Measurements from ENCODE around the gene SHISA9.

DNA sequence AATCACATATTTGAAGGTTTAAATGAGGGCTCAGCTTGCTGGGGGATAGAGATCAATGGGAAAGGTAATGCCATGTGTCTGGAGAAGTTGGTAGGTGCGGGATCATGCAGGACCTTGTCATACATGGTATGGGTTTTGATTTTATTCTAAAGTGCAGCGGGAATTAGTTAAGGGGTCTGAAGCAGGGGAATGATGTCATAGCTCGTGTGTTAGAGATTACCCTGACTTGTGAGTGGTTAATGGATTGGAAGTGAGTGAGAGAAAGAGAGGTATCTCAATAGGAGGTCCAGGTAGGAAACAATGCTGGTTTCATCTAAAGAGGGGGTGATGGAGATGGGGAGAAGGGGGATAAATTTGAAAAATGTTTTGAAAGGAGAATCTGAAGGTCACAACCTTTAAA, 280.0 kb downstream of the SHISA9 start:
- TF ChIP-seq, protein P1, sequence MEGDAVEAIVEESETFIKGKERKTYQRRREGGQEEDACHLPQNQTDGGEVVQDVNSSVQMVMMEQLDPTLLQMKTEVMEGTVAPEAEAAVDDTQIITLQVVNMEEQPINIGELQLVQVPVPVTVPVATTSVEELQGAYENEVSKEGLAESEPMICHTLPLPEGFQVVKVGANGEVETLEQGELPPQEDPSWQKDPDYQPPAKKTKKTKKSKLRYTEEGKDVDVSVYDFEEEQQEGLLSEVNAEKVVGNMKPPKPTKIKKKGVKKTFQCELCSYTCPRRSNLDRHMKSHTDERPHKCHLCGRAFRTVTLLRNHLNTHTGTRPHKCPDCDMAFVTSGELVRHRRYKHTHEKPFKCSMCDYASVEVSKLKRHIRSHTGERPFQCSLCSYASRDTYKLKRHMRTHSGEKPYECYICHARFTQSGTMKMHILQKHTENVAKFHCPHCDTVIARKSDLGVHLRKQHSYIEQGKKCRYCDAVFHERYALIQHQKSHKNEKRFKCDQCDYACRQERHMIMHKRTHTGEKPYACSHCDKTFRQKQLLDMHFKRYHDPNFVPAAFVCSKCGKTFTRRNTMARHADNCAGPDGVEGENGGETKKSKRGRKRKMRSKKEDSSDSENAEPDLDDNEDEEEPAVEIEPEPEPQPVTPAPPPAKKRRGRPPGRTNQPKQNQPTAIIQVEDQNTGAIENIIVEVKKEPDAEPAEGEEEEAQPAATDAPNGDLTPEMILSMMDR (IDR thresholded peaks at IDR 0.05), result no peak
- TF ChIP-seq EZH2 (IDR thresholded peaks at IDR 0.05; ENCODE audit: borderline replicate concordance, insufficient read depth, low read depth, low read length, poor library complexity, severe bottlenecking), result no peak
